PC-3 (cell line): Measurements from ENCODE around the gene PCBP3.

Source experiments
- CTCF ChIP-seq: fragments of 300-600 bp; sonication (generic); conservative IDR thresholded peaks from 2 replicates; pipeline ENCODE4 v1.5.1; 2017; ENCODE audit warnings: antibody characterized with exemption, low read depth, mild to moderate bottlenecking, low read length
- EZH2 ChIP-seq: fragments of 300-600 bp; sonication (generic); IDR thresholded peaks from one replicate; pipeline ENCODE4 v1.6.1; 2017; ENCODE audit warnings: antibody characterized with exemption, mild to moderate bottlenecking, low read length; ENCODE audit not compliant: unreplicated experiment
- EZH2phosphoT487 ChIP-seq: fragments of 300-600 bp; sonication (generic); IDR thresholded peaks from 2 replicates; pipeline ENCODE4 v1.6.1; 2018; ENCODE audit warnings: mild to moderate bottlenecking, antibody characterized with exemption, low read length, borderline replicate concordance

GRCh38 chr21:45848805-45849204 lies 205.3 kb downstream of the PCBP3 start:
- TF ChIP-seq CTCF (no peak), EZH2 (no peak), EZH2phosphoT487 (no peak)
